NCI-H774 (cell line): ENCODE measurements around the gene CACNA2D3.

Experiments used
- DNase-seq: peaks from one replicate; lab custom pipeline; 2025; lab: John Stamatoyannopoulos, UW

CACNA2D3 gene

DNA sequence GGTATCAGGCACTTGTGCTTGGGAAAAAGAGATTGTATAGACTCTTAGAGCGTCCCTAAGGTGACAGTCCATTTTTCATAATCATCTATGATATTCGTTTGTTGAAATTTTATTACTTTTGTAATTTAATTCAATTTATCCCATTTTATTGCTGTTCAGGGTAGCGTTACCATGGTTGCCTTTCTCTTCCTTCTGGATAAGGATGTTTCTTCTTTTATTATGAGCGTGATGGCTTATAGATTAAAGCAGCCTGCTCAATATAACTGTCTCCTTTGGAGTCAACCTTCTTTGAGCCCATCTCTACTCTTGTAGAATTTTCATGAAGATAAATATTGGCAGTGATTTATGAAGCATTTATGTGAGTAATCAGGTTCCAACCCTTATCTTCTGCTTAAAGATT, 623.5 kb downstream of the CACNA2D3 start:
- no peak for DNase-seq

DNA sequence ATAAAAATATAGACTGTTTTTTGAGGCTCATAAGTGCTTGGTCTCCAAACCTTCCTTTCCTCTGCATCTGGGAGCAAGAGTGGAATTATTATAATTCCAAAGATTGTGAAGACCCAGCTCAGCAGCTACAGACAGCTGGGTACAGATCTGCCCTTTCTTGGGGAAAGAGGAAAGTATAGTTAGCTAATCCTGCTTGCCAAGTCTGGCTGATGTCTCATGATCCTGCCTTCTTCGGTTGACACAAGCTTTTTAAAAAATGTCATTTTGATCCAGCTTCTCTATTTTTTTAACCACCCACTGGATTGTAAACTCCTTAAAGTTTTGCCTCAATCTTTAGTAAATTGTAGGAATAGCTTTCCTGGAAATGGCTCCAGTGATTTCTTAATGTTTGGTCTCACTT, 624.4 kb downstream of the CACNA2D3 start:
- DNase-seq, result no peak

DNA sequence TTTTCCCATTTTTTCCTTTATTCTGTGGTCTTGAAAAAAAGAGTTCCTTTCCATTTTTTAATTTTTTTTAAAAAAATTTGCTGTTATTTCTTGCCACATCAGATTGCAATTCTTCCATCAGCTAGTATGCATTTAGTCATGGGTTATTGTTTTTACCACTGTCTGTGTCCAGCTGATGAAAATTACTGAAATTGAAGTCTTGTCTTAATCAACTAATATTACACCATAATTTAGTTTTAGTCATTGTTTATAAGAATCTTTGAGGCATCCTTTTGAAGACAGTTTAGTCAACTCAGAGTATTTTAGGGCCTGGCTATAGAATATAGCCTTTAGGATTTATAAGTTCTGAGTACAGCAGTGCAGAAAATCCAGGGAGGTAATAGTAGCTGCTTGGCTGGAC, 633.4 kb downstream of the CACNA2D3 start:
- no peak for DNase-seq

DNA sequence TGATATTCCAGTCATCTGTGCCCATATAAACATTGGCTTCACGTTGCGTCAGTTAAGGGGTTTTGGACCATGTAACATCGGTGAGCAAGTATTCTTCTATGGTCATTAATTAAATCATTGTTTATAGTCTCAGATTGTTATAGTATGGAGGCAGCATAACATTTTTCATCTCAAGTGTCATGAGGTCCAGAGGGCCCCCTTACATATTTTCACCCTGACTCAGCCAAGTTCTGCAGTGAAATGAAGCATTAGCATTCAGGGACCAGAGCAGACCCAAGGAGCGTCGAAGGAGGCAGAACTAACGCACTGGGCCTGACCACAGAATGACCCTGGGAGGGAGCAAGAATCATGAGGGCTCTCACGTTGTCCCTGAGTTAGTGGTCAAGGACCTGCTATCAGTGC, 634.0 kb downstream of the CACNA2D3 start:
- no peak for DNase-seq

DNA sequence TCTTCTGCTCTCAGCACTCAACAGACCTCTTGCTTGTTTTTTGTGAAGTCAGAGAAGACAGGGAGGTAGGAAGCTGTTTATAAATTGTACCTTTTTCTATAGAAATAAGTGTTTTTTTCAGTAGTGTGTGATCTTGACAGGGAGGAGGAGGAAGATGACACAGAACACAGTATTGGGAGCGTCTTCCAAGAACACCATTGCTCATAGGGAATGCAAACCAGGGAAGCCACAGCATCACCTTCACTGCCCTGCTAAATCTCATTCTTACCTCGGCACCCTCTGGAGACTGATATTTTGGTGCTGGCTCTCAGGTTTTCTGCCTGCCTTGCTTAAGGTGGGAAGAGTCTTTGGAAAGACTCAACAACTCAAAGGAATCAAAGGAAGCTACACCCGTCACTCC, 636.1 kb downstream of the CACNA2D3 start:
- no peak for DNase-seq

DNA sequence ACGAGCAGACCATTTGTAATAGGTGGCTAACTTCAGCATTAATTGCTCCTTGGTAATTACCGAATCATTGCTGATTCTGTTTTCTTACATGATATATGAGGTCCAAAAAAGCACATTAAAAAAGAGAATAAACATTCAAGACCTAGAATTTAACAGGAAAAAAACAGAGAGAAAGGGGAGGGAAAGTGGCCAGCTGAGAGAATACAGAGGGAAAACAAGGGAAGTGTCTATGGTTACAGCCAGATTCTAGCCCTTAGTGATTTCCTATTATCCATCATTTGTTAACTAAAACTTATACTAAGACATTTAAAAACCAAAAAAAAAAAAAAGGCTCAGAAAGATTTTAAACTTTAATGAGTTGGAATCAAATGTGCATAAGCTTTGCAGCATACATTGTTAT, 636.8 kb downstream of the CACNA2D3 start:
- DNase-seq, result no peak

DNA sequence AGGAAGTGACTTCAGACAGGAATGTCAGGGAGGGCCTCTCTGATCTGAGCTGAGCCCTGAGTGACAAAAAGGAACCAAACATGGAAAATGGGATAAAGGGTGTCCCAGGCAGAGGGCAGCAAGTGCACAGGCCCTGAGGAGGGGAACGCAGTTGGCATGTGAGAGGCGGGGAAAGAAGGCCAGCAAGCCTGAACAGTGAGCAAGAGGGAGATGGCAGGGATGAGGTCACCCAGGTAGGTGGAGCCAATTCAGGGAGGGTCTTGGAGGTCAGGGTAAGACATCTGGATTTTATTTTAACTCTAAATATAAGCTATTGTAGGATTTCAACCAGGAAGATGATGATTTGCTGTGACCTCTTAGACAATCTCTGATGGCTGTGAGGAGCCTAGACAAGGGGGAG, 637.8 kb downstream of the CACNA2D3 start:
- no peak for DNase-seq

DNA sequence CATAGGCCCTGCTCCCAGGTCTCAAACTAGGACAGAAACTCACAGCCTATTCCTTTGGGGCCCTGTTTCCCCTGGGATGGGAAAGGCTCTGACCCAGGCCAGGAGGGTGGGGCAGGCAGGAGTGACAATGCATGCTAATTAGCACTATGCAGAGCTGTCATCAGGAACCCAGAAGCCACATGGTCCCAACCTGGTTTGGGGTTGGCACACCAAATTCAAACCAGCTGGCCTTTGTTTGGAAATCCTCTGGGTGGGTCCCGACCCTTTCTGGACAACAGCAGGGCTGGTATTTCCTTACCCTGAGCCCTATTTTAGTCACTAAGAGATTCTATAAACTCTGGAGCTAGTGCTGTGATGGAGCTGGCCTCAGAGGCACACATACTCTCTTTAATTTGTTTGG, 639.3 kb downstream of the CACNA2D3 start:
- no peak for DNase-seq

DNA sequence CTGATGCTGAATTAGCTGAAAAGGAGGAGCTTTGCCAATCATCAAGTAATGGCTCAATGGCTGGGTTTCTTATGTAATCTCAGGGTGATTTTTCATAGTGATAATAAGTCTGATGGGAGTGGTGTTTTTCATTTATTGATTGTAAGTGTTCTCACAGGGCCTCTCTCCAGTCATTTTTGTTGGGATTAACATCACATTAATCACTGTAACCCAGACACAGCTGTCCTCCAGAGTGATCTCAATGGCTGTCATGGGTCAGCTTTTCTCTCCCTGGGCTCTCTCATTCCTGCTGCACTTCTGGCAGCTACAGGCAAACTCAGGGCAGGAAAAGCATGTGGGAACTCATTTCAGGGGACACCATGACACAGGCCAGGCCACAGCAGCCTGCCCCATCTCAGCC, 642.6 kb downstream of the CACNA2D3 start:
- no peak for DNase-seq

DNA sequence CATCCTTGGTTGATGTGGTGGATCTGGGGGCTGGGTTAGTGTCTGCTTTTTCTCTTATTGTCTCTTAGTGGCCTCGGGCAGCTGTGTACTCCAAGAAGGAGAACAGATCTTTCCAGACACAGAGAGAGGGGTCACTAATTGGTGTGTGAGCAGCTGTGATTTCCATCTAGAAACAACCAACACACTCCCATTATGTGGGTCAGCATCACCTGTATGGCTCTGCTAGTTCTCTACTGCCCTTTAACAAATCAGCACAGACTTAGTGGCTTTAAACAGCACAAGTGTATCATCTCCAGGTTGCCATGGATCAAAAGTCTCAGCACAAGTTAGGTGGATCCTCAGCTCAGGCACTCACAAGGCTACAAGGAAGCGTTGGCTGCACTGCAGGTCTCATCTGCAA, 648.7 kb downstream of the CACNA2D3 start:
- no peak for DNase-seq

DNA sequence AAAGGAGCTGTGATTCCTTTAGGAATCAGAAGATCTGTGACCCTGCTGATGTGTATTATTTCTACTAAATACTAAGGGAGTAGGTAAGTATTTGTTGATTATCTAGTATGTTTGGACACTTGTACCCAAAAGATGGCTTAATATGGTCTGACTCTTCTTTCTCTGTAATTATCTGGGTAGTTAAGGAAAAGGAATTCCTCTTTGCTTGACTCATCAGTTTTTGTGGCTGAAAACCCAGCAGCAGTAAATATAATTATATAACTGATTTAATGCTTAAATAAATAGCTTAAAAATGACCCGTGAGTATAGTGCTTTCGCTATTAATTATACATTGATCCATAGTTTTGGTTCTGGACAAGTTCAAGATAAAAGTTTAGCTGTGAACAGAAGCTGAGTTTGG, 649.7 kb downstream of the CACNA2D3 start:
- DNase-seq, result no peak

DNA sequence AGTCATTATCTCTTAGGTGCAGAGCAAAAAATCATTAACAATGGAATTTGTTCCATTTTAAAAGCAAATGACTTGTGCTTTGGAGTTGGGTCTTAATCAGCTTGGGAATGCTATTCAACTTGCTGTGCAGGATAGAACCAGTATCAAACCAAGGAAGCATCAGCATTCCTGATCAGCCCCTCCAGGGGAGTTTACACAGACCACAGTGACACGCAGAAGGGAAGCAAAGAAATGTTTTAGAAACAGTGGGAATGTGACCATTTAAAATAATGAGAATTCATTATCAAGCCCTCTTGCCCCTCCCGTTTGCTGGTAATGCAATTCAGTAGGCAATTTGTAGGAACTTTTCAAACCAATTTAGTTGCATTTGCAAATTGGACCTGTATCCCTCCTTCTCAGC, 650.4 kb downstream of the CACNA2D3 start:
- DNase-seq, result no peak

DNA sequence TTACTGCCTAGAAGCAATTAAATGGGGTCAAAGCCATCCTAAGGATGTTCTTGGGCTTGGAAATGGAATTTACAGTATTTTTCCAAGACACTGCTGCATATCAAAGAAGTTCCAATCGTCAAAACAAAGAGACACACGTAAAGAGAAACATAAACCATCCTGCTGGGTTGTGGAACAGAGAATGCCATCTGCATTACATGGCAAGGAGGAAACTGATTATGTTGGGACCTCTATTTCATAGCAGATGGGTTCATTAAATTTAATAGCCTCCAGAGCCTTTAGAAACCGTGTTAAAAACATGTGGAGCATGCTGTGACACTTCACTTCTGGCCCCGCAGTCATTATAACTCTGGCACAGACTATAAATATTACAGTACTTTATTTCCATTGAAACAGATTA, 650.9 kb downstream of the CACNA2D3 start:
- DNase-seq, result no peak

DNA sequence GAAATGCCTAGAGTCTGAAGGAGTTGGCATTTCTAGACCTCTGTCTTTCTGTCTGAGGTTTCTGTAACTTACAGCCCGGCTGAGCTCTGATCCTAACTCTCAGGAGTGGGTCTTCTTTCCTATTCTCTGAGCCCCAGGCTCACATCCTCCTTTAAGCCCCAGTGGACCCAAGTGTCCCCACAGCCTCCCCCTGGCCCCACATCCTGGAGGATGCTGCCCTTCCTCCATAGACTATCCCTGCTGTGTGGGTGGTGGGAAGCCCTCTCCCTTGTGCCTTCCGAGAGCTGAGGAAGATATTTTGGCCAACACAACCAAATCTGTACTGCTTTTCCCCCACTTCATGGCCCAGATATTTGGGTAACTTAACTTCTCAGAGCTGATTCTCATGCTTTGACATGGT, 654.2 kb downstream of the CACNA2D3 start:
- no peak for DNase-seq

DNA sequence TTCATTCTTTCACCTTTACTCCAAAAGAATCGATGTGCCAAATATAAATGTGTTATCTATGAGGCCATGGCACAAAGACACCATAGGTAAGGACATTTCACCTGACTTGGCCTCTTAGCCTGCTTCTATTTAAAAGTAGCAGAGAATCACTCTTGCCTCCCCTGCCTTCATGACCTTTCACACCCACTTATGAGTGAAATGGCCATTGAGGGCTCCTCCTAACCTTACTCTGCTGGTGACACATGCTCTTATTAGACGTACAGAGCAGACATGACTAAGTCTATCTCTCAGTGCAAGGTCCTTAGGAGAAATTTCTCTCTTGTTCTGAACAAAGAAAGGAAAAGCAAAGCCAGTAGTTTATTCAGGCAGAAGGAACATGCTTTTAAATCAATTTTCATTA, 654.8 kb downstream of the CACNA2D3 start:
- DNase-seq, result no peak

DNA sequence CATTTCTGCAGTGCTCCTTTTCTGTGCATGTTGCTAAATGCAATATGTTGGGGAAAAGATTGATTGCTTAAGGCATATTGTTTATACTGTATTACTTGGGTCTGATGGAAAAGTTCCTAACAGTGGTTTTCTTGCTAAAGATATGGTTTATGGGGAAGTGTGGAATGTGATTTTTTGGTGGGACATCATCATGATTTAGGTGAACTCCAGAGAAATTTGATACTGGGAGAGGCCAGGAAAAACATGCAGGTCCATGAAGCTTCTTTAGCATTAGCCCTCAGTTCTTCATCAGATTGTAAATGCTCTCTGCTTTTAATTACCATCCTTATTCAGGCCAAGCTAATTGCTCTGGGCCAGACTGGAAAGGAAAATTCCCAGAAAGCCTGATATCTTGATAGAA, 658.0 kb downstream of the CACNA2D3 start:
- DNase-seq, result no peak

DNA sequence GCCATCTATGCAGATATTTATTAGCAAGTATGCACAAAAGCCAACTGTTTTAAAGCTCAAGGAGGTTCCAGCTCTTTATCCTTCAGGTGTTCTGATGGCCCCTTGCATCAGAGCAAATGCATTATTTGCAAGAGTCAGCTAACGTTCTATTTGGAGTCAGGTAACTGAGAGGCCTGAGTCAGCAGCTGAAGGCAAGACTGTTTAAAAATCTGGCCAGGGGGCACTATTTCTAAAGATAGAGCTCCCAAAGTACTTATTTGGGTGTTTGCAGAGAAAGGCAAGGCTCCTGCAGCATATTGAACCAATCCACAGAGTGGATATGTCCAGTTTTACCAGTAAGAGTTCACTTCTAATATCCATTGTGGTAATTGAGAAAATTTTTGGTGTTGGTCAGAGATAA, 659.4 kb downstream of the CACNA2D3 start:
- DNase-seq, result no peak

DNA sequence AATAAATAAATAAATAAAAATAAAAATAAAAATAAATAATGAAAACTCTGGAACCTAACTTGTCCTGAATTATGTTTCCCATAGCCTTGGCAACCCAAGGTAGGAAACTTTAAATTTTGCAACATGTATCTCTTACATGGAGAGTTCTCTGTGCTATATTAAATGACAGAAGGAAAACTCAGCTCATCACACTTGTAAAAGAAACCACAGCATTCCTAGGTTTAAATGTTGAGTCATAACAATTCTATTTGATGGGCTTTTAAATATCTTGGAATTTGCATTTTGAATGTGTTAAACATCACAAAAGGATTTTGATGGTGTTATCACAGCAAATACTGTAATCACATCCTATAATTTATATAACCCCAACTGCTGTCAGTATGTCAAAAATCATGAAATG, 661.3 kb downstream of the CACNA2D3 start:
- no peak for DNase-seq

DNA sequence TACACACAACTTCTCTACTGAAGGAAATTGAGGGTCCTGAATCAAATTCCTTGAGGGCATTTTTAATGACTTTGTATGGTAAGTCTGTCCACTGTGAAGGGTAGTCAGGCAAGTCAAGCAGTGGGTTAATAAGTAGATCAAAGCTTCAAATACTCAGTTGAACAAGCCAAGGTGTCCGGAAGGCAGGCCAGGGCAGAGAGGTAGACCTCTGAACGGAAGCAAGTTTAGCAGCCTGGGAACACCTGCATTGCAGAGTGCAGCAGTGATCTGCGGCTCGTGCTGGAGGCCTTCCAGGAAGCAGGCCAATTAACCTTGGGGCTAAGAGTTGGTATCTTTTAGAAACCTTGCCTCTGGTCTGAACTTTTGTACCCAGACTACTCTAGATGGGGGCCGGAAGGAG, 661.7 kb downstream of the CACNA2D3 start:
- no peak for DNase-seq

DNA sequence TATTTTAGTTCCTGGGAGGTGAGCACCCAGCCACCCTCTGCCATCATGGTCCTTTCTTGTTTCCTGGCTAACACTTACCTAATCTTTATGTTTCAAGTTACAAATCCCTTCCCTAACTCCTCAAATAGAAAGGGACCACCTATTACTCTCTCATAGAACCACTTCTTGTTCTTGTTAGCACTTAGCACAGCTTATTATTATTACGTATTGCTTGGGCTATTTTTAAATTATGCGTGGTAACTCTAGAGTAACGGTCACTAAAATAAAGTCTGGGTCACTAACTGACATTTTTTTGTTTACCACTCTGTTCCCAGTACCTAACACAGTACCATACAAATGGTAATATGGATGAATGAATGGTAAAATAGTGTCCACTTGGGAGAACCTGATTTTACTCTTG, 663.6 kb downstream of the CACNA2D3 start:
- no peak for DNase-seq

DNA sequence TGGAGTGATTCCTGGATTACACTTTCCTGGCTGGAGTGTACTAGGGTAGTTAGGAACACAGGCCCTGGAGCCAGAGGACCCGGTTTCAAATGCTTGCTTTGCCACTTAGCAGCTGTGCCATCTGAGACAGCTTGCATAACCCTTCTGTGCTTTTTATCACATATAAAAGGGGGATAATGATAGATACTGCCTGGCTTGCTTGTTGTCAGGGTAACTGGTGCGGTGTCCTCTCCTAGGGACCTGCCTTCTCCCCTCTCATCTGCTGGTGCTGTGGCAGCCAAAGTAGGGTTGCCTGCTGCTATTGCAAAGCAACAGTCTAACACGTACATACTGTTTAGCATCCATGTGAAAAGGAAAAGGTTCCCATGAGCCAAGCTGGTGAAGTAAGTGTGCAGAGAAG, 667.7 kb downstream of the CACNA2D3 start:
- DNase-seq, result no peak

DNA sequence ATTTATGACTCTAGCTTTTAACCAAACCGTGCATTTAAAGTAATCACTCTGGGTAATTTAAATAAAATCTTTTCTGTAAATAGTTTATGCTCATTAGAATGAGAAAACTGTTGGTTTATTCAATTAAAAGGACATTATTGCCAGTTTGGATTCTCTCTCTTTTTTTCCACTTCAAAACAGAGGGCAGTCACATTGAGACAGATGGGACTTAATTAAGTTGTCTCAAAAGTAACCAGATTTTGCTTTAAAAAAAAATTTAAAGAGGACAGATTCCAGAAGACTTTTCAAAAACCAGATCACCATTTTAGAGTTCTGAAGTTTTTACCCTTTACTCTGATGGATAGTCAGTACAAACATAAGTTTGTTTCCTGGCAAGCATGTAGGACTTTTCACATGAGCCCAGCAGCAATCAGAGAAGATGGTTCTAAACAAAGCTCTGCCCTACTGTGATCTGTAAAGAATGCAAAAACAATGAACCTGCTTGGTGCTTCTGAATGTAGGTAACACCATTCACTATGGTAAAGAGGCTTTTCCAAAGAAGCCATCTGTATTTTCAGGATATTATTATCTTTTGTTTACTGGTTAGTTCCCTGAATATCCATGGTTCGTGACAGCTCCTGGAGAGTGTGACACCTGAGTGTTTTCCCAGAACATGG, 669.3 kb downstream of the CACNA2D3 start:
- no peak for DNase-seq

DNA sequence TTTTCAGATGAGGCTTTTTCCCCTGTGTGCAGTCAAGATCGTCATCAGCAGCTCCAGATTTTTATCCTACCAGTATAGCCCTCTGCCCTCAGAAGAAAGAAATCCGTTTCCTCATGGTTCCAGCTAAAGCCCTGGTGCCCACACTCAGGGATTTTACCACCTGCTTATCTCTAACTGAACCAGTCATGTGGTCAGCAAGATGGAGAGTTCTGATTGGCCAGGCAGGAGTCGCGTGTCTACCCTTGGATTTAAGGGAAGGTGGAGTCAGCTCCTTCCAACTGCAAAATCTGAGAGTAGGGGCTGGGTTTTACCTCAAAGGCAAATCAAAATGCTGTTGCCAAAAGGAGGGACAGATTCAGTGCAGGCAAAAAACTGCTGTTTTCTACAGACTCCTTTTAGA, 670.2 kb downstream of the CACNA2D3 start:
- DNase-seq, result no peak

DNA sequence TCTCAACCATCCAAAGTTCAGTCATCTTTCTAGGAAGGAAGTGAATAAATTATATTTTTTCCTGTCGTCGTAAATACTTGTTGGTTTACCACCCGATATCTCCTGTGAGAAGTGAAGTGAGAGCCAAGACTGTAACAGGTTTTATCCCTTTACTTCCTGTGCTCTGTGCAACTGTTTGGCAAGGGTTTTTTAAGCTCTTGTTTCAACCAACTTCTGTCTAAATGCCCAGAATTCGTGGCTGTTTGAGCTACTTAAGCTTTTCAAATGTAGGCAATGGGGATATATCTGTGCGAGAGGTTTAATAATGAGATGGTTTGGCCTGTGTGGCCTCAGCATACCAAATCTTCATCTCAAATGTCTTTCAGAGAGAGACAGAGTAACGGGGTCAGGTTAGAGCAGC, 670.8 kb downstream of the CACNA2D3 start:
- DNase-seq, result no peak

DNA sequence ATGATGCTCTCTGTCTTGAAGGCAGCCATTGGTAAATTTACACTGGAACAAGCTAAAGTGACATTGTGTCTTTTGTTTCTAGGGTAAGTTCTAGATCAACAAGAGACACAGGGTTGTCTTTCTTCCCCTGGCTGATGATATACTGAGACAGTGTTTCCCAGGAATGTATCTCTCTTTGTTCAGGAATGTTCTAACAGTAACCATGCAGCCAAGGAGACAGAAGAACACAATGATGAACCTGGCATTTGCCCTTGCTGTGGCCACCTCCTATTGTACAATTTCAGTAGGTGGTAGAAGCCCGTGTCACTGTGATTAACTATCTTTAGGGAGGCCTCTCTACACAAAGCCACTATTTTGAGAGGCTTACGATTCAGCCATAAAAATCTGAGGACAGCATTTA, 674.8 kb downstream of the CACNA2D3 start:
- no peak for DNase-seq
